Stimulated activated CD4-positive, alpha-beta T cell treated with anti-CD3 and anti-CD28 coated beads, Interleukin-12 subunit alpha, Interleukin-12 subunit beta, amount 100 ng/mL, for 24 hours (primary cell): ENCODE data around the gene CCDC24.

Experiments used
- DNase-seq, 2 experiments: peaks; one replicate each; pipeline ENCODE4 v3.0.0-alpha.2; 2020; ENCODE audit warnings: low read depth in 2 of 2

Gene CCDC24

GRCh38 chr1:43980255-43981134 is 10.9 kb upstream of the CCDC24 start:
- no peak for DNase-seq

DNA sequence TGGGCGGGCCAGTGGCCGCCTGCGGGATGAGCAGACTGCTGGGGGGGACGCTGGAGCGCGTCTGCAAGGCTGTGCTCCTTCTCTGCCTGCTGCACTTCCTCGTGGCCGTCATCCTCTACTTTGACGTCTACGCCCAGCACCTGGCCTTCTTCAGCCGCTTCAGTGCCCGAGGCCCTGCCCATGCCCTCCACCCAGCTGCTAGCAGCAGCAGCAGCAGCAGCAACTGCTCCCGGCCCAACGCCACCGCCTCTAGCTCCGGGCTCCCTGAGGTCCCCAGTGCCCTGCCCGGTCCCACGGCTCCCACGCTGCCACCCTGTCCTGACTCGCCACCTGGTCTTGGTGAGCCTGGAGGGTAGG is 10.3 kb upstream of the CCDC24 start:
- DNase-seq = no peak

- DNase-seq = no peak
Measured at GRCh38 chr1:43981636-43982035, 9.8 kb upstream of the CCDC24 start.

DNA sequence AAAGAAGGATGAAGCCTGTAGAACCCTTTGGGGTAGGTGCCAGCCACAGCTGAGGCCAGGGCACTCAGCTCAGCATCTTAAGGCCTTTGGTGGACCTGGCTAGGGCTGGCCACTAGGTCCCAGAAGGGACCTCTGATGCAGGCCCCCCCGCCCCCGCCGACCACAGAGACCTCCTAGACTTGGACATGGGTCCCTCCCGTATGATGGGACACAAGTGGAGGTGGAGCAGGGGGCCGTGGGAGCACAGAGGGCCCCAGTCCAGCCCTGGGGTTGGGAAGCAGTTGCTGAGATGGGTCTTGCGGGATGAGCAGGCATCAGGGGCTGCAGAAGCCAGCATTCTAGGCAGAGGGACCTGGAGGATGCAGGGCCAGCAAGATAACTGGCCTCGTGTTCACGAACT is 9.2 kb upstream of the CCDC24 start:
- no peak for DNase-seq

DNA sequence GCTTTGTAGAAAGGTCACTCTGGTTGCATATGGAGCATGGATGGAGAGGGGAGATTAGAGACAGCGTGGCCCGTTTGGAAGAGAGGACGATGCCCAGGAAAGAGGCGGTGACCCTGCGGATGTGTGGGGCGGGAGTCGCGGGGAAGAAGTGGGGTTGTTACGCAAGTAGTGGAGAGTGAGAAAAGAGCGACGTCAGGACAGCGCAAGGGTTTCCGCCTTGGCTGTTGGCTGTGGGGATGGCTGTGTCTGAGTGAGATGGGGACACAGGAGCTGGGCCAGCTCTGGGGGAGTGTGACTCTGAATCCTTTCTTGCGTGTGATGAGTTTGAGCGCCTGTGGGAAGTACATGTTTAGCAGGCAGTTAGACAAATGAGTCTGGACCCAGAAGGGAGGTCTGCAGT is 8.6 kb upstream of the CCDC24 start:
- DNase-seq = no peak

- no peak for DNase-seq
Measured at GRCh38 chr1:43983253-43983899, 8.0 kb upstream of the CCDC24 start.

GRCh38 chr1:43984855-43985254 is 6.5 kb upstream of the CCDC24 start:
- DNase-seq = no peak

GRCh38 chr1:43985984-43986595 is 5.3 kb upstream of the CCDC24 start:
- DNase-seq = no peak

DNA sequence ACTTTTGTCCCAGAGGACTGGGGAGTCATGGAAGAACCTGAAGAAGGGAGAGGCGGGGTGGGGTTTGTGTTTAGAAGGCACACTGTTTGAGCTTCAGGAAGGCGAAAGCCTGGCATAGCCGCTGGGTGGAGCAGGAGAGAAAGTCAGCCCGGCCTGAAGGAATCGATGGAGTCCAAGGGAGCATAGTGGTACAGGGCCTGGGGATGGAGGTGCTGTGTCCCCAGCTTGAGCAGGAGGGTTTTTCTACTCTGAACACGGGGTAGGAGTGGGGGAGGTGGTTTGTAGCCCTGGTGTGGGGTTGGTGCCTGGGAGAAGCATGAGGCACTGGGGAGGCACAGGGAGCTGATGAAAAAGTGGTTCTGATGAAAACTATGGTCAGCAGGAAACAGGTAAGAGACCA is 4.7 kb upstream of the CCDC24 start:
- DNase-seq = no peak

- DNase-seq = no peak
Measured at GRCh38 chr1:43987159-43987902, 4.1 kb upstream of the CCDC24 start.

DNA sequence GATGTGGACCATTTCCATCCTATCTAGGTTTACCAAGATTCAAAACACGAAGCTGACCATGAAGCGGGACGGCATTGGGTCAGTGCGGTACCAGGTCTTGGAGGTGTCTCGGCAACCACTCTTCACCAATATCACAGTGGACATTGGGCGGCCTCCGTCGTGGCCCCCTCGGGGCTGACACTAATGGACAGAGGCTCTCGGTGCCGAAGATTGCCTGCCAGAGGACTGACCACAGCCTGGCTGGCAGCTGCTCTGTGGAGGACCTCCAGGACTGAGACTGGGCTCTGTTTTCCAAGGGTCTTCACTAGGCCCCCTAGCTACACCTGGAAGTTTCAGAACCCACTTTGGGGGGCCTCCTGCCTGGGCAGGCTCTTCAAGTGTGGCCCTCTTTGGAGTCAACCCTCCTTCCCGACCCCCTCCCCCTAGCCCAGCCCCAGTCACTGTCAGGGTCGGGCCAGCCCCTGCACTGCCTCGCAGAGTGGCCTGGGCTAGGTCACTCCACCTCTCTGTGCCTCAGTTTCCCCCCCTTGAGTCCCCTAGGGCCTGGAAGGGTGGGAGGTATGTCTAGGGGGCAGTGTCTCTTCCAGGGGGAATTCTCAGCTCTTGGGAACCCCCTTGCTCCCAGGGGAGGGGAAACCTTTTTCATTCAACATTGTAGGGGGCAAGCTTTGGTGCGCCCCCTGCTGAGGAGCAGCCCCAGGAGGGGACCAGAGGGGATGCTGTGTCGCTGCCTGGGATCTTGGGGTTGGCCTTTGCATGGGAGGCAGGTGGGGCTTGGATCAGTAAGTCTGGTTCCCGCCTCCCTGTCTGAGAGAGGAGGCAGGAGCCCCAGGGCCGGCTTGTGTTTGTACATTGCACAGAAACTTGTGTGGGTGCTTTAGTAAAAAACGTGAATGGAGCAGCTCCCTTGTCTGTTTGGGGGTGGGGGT is 864 bp upstream of the CCDC24 start:
- no peak for DNase-seq

DNA sequence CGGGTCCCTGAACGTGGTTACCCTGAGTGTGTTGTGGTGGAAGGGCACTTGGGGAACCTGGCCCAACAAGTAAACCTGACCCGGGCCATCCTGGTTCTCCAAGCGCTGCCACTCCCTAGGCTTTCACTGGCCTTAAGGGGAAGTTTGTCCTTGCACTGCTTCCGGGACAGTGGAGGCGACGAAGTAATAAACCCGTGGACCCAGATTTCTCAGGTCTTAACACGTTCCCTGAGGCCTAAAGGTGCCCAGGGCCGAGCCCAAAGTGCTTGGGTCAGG is 261 bp upstream of the CCDC24 start:
- DNase-seq = no peak

- no peak for DNase-seq
Measured at GRCh38 chr1:43992232-43992995, 1.0 kb downstream of the CCDC24 start.

DNA sequence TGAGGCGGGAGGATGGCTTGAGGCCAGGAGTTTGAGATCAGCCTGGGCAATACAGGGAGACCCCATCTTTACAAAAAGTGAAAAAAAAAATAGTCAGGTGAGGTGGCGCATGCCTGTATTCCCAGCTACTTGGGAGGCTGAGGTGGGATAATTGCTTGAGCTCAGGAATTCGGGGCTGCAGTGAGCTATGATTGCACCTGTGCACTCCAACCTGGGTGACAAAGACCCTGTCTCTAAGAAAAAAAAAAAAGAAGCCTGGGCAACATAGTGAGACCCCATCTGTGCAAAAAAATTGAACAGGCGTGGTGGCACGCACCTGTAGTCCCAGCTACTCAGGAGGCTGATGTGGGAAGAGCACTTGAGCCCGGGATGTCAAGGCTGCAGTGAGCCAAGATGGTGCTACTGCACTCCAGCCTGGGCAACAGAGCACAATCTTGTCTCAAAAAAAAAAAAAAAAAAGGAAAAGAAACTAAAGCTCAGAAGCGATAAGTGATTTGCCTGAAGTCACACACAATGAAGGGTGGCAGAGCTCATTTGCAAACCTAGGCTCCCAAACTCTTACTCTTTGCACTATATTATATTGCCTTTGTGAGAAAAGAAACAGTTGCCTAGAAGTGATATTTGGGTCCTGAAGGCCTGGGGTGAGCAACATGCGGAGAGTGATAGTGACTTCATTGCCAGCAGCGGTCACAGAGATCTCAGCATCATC is 2.0 kb downstream of the CCDC24 start:
- no peak for DNase-seq

DNA sequence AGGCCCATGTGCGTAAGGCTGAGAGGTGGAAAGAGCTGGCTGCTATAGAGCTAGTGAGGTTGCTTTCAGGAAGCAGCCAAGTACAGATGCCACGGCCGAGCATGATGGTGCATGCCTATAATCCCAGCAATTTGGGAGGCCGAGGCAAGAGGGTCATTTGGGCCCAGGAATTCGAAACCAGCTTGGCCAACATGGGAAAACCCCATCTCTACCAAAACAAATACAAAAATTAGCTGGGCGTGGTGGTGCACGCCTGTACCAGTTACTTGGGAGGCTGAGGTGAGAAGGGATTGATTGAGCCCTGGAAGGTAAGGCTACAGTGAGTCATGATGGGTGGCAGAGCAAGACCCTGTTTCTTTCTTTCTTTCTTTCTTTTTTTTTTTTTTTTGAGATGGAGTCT is 2.7 kb downstream of the CCDC24 start:
- DNase-seq = no peak

DNA sequence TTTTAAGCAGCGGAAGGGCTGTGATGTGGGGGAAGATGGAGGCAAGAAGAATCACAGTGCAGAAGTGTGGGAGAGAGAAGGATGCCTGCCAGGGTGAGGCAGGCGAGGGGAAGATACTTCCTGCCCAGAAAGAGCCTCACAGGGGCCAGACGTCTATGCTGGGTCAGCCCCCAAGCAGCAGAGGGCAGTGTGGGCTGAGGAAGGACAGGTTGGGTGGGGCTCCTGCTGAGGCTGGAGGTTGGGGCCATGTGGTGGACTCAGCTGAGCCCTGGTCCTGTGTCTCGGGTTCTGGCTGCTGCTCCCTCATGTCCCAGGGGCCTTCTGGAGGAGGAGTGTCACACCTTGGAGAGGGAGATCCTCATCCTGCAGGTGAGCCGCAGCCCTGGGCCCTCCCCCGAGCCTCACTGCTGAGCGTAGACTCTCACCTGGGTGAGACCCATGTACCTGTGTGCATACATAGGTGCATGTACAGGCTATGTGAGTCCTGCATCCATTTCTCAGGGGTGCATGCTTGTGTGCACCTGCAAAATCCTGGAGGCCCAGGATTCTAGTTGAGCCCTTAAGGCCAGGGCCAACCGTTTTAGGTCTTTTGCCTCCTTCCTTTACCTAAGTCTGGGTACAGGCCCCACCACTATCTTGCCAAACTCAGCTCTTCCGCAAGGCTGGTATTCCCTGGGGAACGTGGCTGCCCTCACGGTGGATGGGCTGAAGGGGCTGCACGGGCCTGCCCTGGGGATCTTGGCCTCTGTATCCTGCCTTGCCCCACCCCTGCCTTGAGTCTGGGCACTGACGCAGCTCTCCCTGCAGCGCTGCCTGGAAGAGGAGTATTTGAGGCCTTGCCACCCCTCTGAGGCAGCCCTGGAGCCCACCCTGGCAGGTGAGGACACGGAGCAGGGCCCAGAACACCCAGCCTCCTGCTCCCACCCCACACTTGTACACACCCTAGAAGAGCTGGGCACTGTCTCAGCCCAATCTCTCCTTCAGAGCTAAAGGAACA is 3.7 kb downstream of the CCDC24 start:
- DNase-seq = no peak

GRCh38 chr1:43995984-43996732 is 4.8 kb downstream of the CCDC24 start:
- DNase-seq = no peak

GRCh38 chr1:43996733-43997115 is 5.3 kb downstream of the CCDC24 start:
- no peak for DNase-seq
